ENCODE measurements around the gene PTPN2. TPM values are rescaled to one million over a fixed set of nuclear protein-coding genes. Genes with fewer than 3 reads are reported as not detected.
"Not testable (repeated sequence)": the region's sequence is repeated elsewhere in the genome, so short reads cannot be mapped to it uniquely, and the experiment has no call there.

PTPN2 gene
- total RNA-seq, 4 donors from 2014 or later, result 36.9 to 49.2 (median 38.7) TPM

- no peaks in the 10 kb centered on the region for H3K36me3 ChIP-seq
- DNase-seq (ENCODE audit: low spot score in 2 of 2), result no peak
- TF ChIP-seq CTCF (IDR thresholded peaks at IDR 0.05) (no peak), POLR2AphosphoS5 (IDR thresholded peaks at IDR 0.05) (no peak), POLR2A (IDR thresholded peaks at IDR 0.05) (no peak), EP300 (IDR thresholded peaks at IDR 0.05) (no peak)
- no peaks in the 10 kb centered on the region for H3K9me3 ChIP-seq
- WGBS, result 97% methylated on average over 11 of the region's 11 CpGs
- no peak overlapping the region for H3K4me3 ChIP-seq
- no peaks in the 10 kb centered on the region for H3K4me1 ChIP-seq
- no peaks in the 10 kb centered on the region for H3K27me3 ChIP-seq
- no peak overlapping the region for H3K27ac ChIP-seq
These were observed 105.0 kb downstream of the PTPN2 start for GRCh38 chr18:12779043-12779442.

- WGBS, result 91% methylated on average over 14 of the region's 39 CpGs
- Histone ChIP-seq H3K4me1 (no peaks in the 10 kb centered on the region), H3K27ac (no peak overlapping the region), H3K4me3 (peak overlapping the region; percentile 5), H3K36me3 (no peaks in the 10 kb centered on the region), H3K9me3 (no peaks in the 10 kb centered on the region), H3K27me3 (no peaks in the 10 kb centered on the region)
- no peak for DNase-seq (ENCODE audit: low spot score in 2 of 2)
- TF ChIP-seq POLR2A (IDR thresholded peaks at IDR 0.05) (no peak), CTCF (IDR thresholded peaks at IDR 0.05) (no peak), POLR2AphosphoS5 (IDR thresholded peaks at IDR 0.05) (no peak), EP300 (IDR thresholded peaks at IDR 0.05) (no peak)
These were observed 106.5 kb downstream of the PTPN2 start for GRCh38 chr18:12777500-12777944.

GRCh38 chr18:12776821-12777471, 107.1 kb downstream of the PTPN2 start:
- H3K4me3 ChIP-seq, result peak overlapping the region; percentile 5
- H3K9me3 ChIP-seq, result no peaks in the 10 kb centered on the region
- no peaks in the 10 kb centered on the region for H3K27me3 ChIP-seq
- WGBS, result 82% methylated on average over 26 of the region's 54 CpGs
- H3K4me1 ChIP-seq, result no peaks in the 10 kb centered on the region
- H3K27ac ChIP-seq, result no peak overlapping the region
- no peak for DNase-seq (ENCODE audit: low spot score in 2 of 2)
- no peak for TF ChIP-seq EP300 (IDR thresholded peaks at IDR 0.05)
- TF ChIP-seq POLR2AphosphoS5 (IDR thresholded peaks at IDR 0.05), result no peak
- TF ChIP-seq CTCF (IDR thresholded peaks at IDR 0.05), result no peak
- TF ChIP-seq POLR2A (IDR thresholded peaks at IDR 0.05), result no peak
- no peaks in the 10 kb centered on the region for H3K36me3 ChIP-seq

GRCh38 chr18:12776415-12776814, 107.6 kb downstream of the PTPN2 start:
- H3K27ac ChIP-seq; H3K4me1 ChIP-seq; H3K4me3 ChIP-seq; H3K36me3 ChIP-seq; DNase-seq (ENCODE audit: low spot score in 2 of 2); H3K9me3 ChIP-seq; H3K27me3 ChIP-seq: not testable (repeated sequence)
- 100% methylated on average over 6 of the region's 7 CpGs for WGBS

GRCh38 chr18:12774982-12775381, 109.1 kb downstream of the PTPN2 start:
- no peaks in the 10 kb centered on the region for H3K9me3 ChIP-seq
- no peak for DNase-seq (ENCODE audit: low spot score in 2 of 2)
- H3K27ac ChIP-seq, result no peak overlapping the region
- 93% methylated on average over 9 of the region's 9 CpGs for WGBS
- H3K4me1 ChIP-seq, result no peaks in the 10 kb centered on the region
- H3K36me3 ChIP-seq, result no peaks in the 10 kb centered on the region
- no peak for TF ChIP-seq POLR2AphosphoS5 (IDR thresholded peaks at IDR 0.05)
- TF ChIP-seq EP300 (IDR thresholded peaks at IDR 0.05), result no peak
- no peak for TF ChIP-seq POLR2A (IDR thresholded peaks at IDR 0.05)
- TF ChIP-seq CTCF (IDR thresholded peaks at IDR 0.05), result no peak
- no peaks in the 10 kb centered on the region for H3K27me3 ChIP-seq
- no peak overlapping the region for H3K4me3 ChIP-seq

GRCh38 chr18:12773369-12773768, 110.7 kb downstream of the PTPN2 start:
- WGBS, result 89% methylated on average over 5 of the region's 5 CpGs
- no peak overlapping the region for H3K4me3 ChIP-seq
- DNase-seq (ENCODE audit: low spot score in 2 of 2), result no peak
- no peak overlapping the region for H3K27ac ChIP-seq
- no peaks in the 10 kb centered on the region for H3K4me1 ChIP-seq
- H3K9me3 ChIP-seq, result no peaks in the 10 kb centered on the region
- TF ChIP-seq CTCF (IDR thresholded peaks at IDR 0.05) (no peak), POLR2AphosphoS5 (IDR thresholded peaks at IDR 0.05) (no peak), POLR2A (IDR thresholded peaks at IDR 0.05) (no peak), EP300 (IDR thresholded peaks at IDR 0.05) (no peak)
- H3K27me3 ChIP-seq, result no peaks in the 10 kb centered on the region
- no peaks in the 10 kb centered on the region for H3K36me3 ChIP-seq
